HepG2 (cell line): ENCODE results near the gene LAMA5. TPM values are rescaled to one million over a fixed set of nuclear protein-coding genes. Genes with fewer than 3 reads are reported as not detected.

ENCODE experiments used
- ATAD3A ChIP-seq: sonication (generic); formaldehyde crosslinking; IDR thresholded peaks from 2 replicates; pipeline ENCODE4 v1.4.0; 2020; ENCODE audit warnings: missing genetic modification reagents
- CEBPB ChIP-seq: IDR thresholded peaks from 2 replicates; pipeline ENCODE4 v1.6.1; 2011; ENCODE audit warnings: low read depth, low read length, improper control_type of control experiment, borderline replicate concordance
- FOSL2 ChIP-seq: sonication (generic); formaldehyde crosslinking; IDR thresholded peaks from 2 replicates; pipeline ENCODE4 v1.4.0; 2020; ENCODE audit warnings: missing genetic modification reagents
- FOXA3 ChIP-seq: IDR thresholded peaks from 2 replicates; pipeline ENCODE4 v1.6.1; 2016; ENCODE audit warnings: missing genetic modification reagents, missing compliant biosample characterization
- FOXK2 ChIP-seq: fragments of 450-650 bp; IDR thresholded peaks from 2 replicates; pipeline ENCODE4 v1.6.1; 2016
- GABPA ChIP-seq, 2 experiments: IDR thresholded peaks; 2 replicates each; pipeline ENCODE4 v1.6.1; 2011 to 2016; ENCODE audit warnings: low read depth in 2 of 2, low read length in 1 of 2, missing biosample characterization in 1 of 2, missing genetic modification characterization in 1 of 2
- HOXA5 ChIP-seq: sonication (generic); formaldehyde crosslinking; IDR thresholded peaks from 2 replicates; pipeline ENCODE4 v1.4.0; 2020; ENCODE audit warnings: missing genetic modification reagents
- IRX3 ChIP-seq: sonication (generic); formaldehyde crosslinking; IDR thresholded peaks from 2 replicates; pipeline ENCODE4 v1.8.1; 2023; ENCODE audit warnings: mild to moderate bottlenecking, low read depth, missing genetic modification reagents, borderline replicate concordance
- SOX6 ChIP-seq, 2 experiments: fragments of 450-650 bp in 1 of 2; sonication (generic) in 1 of 2; formaldehyde crosslinking in 1 of 2; IDR thresholded peaks; 2 replicates each; pipeline versions ENCODE4 v1.4.0 to v1.6.1; 2017 to 2020; ENCODE audit warnings: antibody characterized with exemption in 1 of 2, mild to moderate bottlenecking in 1 of 2, missing genetic modification reagents in 1 of 2
- SUZ12 ChIP-seq: fragments of 150-350 bp; IDR thresholded peaks from 2 replicates; pipeline ENCODE4 v1.6.1; 2014; ENCODE audit warnings: low read depth, low read length
- ZNF652 ChIP-seq: IDR thresholded peaks from 2 replicates; pipeline ENCODE4 v1.6.1; 2016; ENCODE audit warnings: low read depth, borderline replicate concordance
- ZNF674 ChIP-seq: sonication (generic); formaldehyde crosslinking; IDR thresholded peaks from 2 replicates; pipeline ENCODE4 v1.5.0; 2020; ENCODE audit warnings: low read depth, mild to moderate bottlenecking, missing genetic modification reagents
- ZNF790 ChIP-seq: sonication (generic); formaldehyde crosslinking; IDR thresholded peaks from 2 replicates; pipeline ENCODE4 v1.8.0; 2022; ENCODE audit warnings: missing genetic modification reagents, mild to moderate bottlenecking, borderline replicate concordance
- polyA plus RNA-seq, 8 experiments: library from polyadenylated mRNA; depleted of rRNA in 3 of 8; stranded (reverse) in 7 of 8; unstranded in 1 of 8; fragments of >200 nt; fragmentation: Illumina TruSeq in 4 of 8; extraction: Trizol in 4 of 8; gene quantifications; 2 replicates each; pipeline versions ENCODE4 v1.2.1 to v1.2.3, GENCODE V29; 2011 to 2016; ENCODE audit warnings: low read depth in 4 of 8, missing spikeins in 1 of 8, mixed read lengths in 1 of 8; ENCODE audit not compliant: insufficient read depth in 1 of 8
- total RNA-seq, 5 experiments: library from RNA; depleted of rRNA; stranded (reverse); fragments of >200 nt; fragmentation: Illumina TruSeq; extraction: Trizol; gene quantifications; 2 replicates each; pipeline ENCODE4 v1.2.3, GENCODE V29; 2016; ENCODE audit warnings: low read depth in 1 of 5
- TF ChIP-seq, protein P1 (sequence below): IDR thresholded peaks from 2 replicates; pipeline ENCODE4 v1.6.1; 2016; ENCODE audit warnings: low read depth, borderline replicate concordance
- TF ChIP-seq, protein P2 (sequence below): sonication (generic); formaldehyde crosslinking; IDR thresholded peaks from 2 replicates; pipeline ENCODE4 v1.5.0; 2020; ENCODE audit warnings: missing genetic modification reagents, mild to moderate bottlenecking, borderline replicate concordance
- TF ChIP-seq, protein P3 (sequence below): sonication (generic); formaldehyde crosslinking; IDR thresholded peaks from 2 replicates; pipeline ENCODE4 v1.4.0; 2020; ENCODE audit warnings: missing genetic modification reagents, low read depth, mild to moderate bottlenecking, borderline replicate concordance
- TF ChIP-seq, protein P4 (sequence below): sonication (generic); formaldehyde crosslinking; IDR thresholded peaks from one replicate; pipeline ENCODE4 v1.5.1; 2020; ENCODE audit warnings: mild to moderate bottlenecking, missing genetic modification reagents; ENCODE audit errors: not compliant biosample characterization
- TF ChIP-seq, protein P5 (sequence below): sonication (generic); formaldehyde crosslinking; IDR thresholded peaks from 2 replicates; pipeline ENCODE4 v1.4.0; 2020; ENCODE audit warnings: mild to moderate bottlenecking, missing genetic modification reagents

LAMA5 gene
- total and polyA plus RNA-seq, 2 of the 13 experiments (the other 11 are each of a cell fraction or from before 2014, with no cell fraction given) = 21.0 to 44.7 TPM

DNA sequence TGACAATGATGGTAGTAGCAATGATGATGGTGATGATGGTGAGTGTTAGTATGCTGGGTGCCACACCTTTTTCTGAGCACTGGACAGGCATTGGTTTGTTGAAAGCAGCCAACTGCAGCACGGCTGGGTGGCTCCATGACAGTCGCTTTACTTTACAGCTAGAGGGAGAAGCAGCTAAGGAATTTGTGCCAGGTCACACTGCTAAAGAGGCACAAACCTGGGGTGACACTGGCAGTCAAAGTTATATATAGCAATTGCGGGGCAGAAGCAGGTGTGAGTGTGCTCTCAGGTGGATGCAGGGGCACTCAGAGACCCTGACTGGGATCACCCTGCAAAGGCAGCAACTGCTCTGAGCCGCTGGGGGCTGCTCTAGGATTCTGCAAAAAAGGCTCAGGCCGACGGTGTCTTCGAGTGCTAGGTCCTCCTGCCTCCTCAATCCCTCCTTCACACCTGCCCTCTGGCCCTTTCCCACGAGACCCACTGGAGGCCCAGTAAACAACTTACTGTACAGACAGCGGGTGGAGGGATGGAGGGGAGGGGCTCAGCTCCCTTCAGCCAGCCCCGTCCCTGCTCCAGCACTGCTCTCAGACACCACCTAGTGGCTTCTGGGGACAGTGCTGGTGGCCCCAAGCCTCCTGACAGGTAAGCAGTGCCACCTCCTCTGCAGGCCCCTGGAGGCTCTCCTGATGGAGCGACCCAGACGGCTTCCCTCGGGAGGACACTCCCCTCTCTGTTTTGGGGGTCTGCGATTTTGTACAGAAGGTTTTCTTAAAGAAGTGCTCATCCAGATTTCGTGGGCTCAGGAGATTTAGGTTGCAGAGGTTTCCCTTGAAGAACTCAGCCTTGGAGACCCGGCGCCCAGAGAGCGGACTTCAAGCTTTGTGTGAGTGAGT is 15.4 kb upstream of the LAMA5 start (continued):
- TF ChIP-seq, protein P1, sequence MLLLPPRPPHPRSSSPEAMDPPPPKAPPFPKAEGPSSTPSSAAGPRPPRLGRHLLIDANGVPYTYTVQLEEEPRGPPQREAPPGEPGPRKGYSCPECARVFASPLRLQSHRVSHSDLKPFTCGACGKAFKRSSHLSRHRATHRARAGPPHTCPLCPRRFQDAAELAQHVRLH (CRISPR knock-in tag) = peak; percentile 83; the same call in 1 of the 2 replicates
- no peak for TF ChIP-seq FOXK2
- TF ChIP-seq, protein P2, sequence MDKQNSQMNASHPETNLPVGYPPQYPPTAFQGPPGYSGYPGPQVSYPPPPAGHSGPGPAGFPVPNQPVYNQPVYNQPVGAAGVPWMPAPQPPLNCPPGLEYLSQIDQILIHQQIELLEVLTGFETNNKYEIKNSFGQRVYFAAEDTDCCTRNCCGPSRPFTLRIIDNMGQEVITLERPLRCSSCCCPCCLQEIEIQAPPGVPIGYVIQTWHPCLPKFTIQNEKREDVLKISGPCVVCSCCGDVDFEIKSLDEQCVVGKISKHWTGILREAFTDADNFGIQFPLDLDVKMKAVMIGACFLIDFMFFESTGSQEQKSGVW (CRISPR knock-in tag) = no peak
- TF ChIP-seq ZNF674 (CRISPR knock-in tag) = 0 out of 2 replicates have a peak, but pooled peaks have one; percentile 48
- peak; percentile 78 for TF ChIP-seq FOXA3 (CRISPR knock-in tag)
- TF ChIP-seq SOX6 (IDR thresholded peaks at IDR 0.05) = no peak
- peak; percentile 65; the same call in 1 of the 2 replicates for TF ChIP-seq SOX6 (CRISPR knock-in tag; IDR thresholded peaks at IDR 0.05)
- no peak for TF ChIP-seq CEBPB
- no peak for TF ChIP-seq ZNF790 (CRISPR knock-in tag)
- no peak for TF ChIP-seq ATAD3A (CRISPR knock-in tag)
- TF ChIP-seq, protein P3, sequence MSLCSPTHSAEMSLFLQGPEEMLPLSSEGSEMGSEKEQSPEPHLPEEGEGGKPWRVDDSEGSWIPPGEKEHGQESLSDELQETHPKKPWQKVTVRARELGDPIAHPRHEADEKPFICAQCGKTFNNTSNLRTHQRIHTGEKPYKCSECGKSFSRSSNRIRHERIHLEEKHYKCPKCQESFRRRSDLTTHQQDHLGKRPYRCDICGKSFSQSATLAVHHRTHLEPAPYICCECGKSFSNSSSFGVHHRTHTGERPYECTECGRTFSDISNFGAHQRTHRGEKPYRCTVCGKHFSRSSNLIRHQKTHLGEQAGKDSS (CRISPR knock-in tag) = peak; percentile 73
- peak; percentile 61 for TF ChIP-seq FOSL2 (CRISPR knock-in tag)
- TF ChIP-seq SUZ12 = no peak
- no peak; the same call in 1 of the 2 replicates for TF ChIP-seq IRX3 (CRISPR knock-in tag)
- no peak; the same call in 1 of the 2 replicates for TF ChIP-seq ZNF652 (CRISPR knock-in tag)
- peak; percentile 96 for TF ChIP-seq HOXA5
- TF ChIP-seq GABPA (IDR thresholded peaks at IDR 0.05; ENCODE audit: low read depth, low read length) = no peak
- TF ChIP-seq GABPA (CRISPR knock-in tag; IDR thresholded peaks at IDR 0.05; ENCODE audit: low read depth) = peak; percentile 73
- TF ChIP-seq, protein P4, sequence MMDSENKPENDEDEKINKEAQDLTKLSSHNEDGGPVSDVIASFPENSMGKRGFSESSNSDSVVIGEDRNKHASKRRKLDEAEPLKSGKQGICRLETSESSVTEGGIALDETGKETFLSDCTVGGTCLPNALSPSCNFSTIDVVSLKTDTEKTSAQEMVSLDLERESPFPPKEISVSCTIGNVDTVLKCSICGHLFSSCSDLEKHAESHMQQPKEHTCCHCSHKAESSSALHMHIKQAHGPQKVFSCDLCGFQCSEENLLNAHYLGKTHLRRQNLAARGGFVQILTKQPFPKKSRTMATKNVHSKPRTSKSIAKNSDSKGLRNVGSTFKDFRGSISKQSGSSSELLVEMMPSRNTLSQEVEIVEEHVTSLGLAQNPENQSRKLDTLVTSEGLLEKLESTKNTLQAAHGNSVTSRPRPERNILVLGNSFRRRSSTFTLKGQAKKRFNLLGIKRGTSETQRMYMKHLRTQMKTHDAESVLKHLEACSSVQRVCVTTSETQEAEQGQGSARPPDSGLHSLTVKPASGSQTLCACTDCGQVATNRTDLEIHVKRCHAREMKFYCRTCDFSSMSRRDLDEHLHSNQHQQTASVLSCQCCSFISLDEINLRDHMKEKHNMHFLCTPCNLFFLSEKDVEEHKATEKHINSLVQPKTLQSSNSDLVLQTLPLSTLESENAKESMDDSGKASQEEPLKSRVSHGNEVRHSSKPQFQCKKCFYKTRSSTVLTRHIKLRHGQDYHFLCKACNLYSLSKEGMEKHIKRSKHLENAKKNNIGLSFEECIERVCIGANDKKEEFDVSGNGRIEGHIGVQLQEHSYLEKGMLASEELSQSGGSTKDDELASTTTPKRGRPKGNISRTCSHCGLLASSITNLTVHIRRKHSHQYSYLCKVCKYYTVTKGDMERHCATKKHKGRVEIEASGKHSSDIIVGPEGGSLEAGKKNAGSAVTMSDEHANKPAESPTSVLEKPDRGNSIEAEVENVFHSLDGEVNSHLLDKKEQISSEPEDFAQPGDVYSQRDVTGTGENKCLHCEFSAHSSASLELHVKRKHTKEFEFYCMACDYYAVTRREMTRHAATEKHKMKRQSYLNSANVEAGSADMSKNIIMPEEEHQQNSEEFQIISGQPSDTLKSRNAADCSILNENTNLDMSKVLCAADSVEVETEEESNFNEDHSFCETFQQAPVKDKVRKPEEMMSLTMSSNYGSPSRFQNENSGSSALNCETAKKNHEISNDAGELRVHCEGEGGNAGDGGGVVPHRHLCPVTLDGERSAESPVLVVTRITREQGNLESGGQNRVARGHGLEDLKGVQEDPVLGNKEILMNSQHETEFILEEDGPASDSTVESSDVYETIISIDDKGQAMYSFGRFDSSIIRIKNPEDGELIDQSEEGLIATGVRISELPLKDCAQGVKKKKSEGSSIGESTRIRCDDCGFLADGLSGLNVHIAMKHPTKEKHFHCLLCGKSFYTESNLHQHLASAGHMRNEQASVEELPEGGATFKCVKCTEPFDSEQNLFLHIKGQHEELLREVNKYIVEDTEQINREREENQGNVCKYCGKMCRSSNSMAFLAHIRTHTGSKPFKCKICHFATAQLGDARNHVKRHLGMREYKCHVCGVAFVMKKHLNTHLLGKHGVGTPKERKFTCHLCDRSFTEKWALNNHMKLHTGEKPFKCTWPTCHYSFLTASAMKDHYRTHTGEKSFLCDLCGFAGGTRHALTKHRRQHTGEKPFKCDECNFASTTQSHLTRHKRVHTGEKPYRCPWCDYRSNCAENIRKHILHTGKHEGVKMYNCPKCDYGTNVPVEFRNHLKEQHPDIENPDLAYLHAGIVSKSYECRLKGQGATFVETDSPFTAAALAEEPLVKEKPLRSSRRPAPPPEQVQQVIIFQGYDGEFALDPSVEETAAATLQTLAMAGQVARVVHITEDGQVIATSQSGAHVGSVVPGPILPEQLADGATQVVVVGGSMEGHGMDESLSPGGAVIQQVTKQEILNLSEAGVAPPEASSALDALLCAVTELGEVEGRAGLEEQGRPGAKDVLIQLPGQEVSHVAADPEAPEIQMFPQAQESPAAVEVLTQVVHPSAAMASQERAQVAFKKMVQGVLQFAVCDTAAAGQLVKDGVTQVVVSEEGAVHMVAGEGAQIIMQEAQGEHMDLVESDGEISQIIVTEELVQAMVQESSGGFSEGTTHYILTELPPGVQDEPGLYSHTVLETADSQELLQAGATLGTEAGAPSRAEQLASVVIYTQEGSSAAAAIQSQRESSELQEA (CRISPR knock-in tag) = peak; percentile 54
- TF ChIP-seq, protein P5, sequence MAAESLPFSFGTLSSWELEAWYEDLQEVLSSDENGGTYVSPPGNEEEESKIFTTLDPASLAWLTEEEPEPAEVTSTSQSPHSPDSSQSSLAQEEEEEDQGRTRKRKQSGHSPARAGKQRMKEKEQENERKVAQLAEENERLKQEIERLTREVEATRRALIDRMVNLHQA (CRISPR knock-in tag) = no peak
